ENCODE data around the gene VIPAS39.

Gene VIPAS39

GRCh38 chr14:77478029-77478428 lies 20.6 kb upstream of the VIPAS39 start:
- no peaks in the 10 kb centered on the region for H3K9me2 ChIP-seq (replicated peaks; ENCODE audit: insufficient read depth, low read length)
- H3K36me3 ChIP-seq (replicated peaks; ENCODE audit: insufficient read depth, low read length) = no peaks in the 10 kb centered on the region
- H3K9me3 ChIP-seq (replicated peaks; ENCODE audit: insufficient read depth, low read length) = no peaks in the 10 kb centered on the region
- no peak overlapping the region for H3K4me3 ChIP-seq (ENCODE audit: low read length)
- H3K27me3 ChIP-seq (replicated peaks; ENCODE audit: insufficient read depth, low read length) = no peaks in the 10 kb centered on the region
- no peaks in the 10 kb centered on the region for H3K4me1 ChIP-seq (ENCODE audit: low read length)
- no peaks in the 10 kb centered on the region for H3K79me2 ChIP-seq (ENCODE audit: low read length)
- H3K9ac ChIP-seq (ENCODE audit: low read length) = no peak overlapping the region
- H3K4me2 ChIP-seq (ENCODE audit: low read depth, low read length) = no peak overlapping the region
- no peak overlapping the region for H2AFZ ChIP-seq (ENCODE audit: low read length)
- H3K27ac ChIP-seq (ENCODE audit: low read length) = no peak overlapping the region
- TF ChIP-seq EZH2 (optimal IDR thresholded peaks at IDR 0.05; ENCODE audit: low read depth, low read length) (no peak), CTCF (IDR thresholded peaks at IDR 0.05; ENCODE audit: low read length) (no peak), EZH2phosphoT487 (IDR thresholded peaks at IDR 0.05; ENCODE audit: low read length) (no peak)
- no peaks in the 10 kb centered on the region for H4K20me1 ChIP-seq (ENCODE audit: insufficient read depth, low read length)
- no peaks in the 10 kb centered on the region for H3F3A ChIP-seq (ENCODE audit: insufficient read depth, low read length)
- DNase-seq = no peak

GRCh38 chr14:77475432-77476115 lies 18.2 kb upstream of the VIPAS39 start:
- Histone ChIP-seq H3K79me2 (ENCODE audit: low read length) (no peaks in the 10 kb centered on the region), H3K4me3 (ENCODE audit: low read length) (no peak overlapping the region), H3K36me3 (replicated peaks; ENCODE audit: insufficient read depth, low read length) (no peaks in the 10 kb centered on the region), H3K9me3 (replicated peaks; ENCODE audit: insufficient read depth, low read length) (no peaks in the 10 kb centered on the region), H3K27me3 (replicated peaks; ENCODE audit: insufficient read depth, low read length) (no peaks in the 10 kb centered on the region), H3K4me2 (ENCODE audit: low read depth, low read length) (no peak overlapping the region), H3K9ac (ENCODE audit: low read length) (no peak overlapping the region), H3K4me1 (ENCODE audit: low read length) (no peaks in the 10 kb centered on the region), H3K27ac (ENCODE audit: low read length) (no peak overlapping the region), H2AFZ (ENCODE audit: low read length) (no peak overlapping the region), H3F3A (ENCODE audit: insufficient read depth, low read length) (no peaks in the 10 kb centered on the region), H3K9me2 (replicated peaks; ENCODE audit: insufficient read depth, low read length) (no peaks in the 10 kb centered on the region), H4K20me1 (ENCODE audit: insufficient read depth, low read length) (no peaks in the 10 kb centered on the region)
- TF ChIP-seq EZH2phosphoT487 (IDR thresholded peaks at IDR 0.05; ENCODE audit: low read length) (no peak), EZH2 (optimal IDR thresholded peaks at IDR 0.05; ENCODE audit: low read depth, low read length) (no peak), CTCF (IDR thresholded peaks at IDR 0.05; ENCODE audit: low read length) (no peak)
- no peak for DNase-seq

- no peaks in the 10 kb centered on the region for H3K9me3 ChIP-seq (replicated peaks; ENCODE audit: insufficient read depth, low read length)
- no peak overlapping the region for H2AFZ ChIP-seq (ENCODE audit: low read length)
- H3F3A ChIP-seq (ENCODE audit: insufficient read depth, low read length) = no peaks in the 10 kb centered on the region
- no peak for DNase-seq
- H3K9ac ChIP-seq (ENCODE audit: low read length) = no peak overlapping the region
- no peak overlapping the region for H3K4me3 ChIP-seq (ENCODE audit: low read length)
- no peak overlapping the region for H3K4me2 ChIP-seq (ENCODE audit: low read depth, low read length)
- no peaks in the 10 kb centered on the region for H3K9me2 ChIP-seq (replicated peaks; ENCODE audit: insufficient read depth, low read length)
- H3K79me2 ChIP-seq (ENCODE audit: low read length) = no peaks in the 10 kb centered on the region
- no peaks in the 10 kb centered on the region for H4K20me1 ChIP-seq (ENCODE audit: insufficient read depth, low read length)
- H3K27ac ChIP-seq (ENCODE audit: low read length) = no peak overlapping the region
- TF ChIP-seq EZH2 (optimal IDR thresholded peaks at IDR 0.05; ENCODE audit: low read depth, low read length) (no peak), CTCF (IDR thresholded peaks at IDR 0.05; ENCODE audit: low read length) (no peak), EZH2phosphoT487 (IDR thresholded peaks at IDR 0.05; ENCODE audit: low read length) (no peak)
- no peaks in the 10 kb centered on the region for H3K27me3 ChIP-seq (replicated peaks; ENCODE audit: insufficient read depth, low read length)
- no peaks in the 10 kb centered on the region for H3K36me3 ChIP-seq (replicated peaks; ENCODE audit: insufficient read depth, low read length)
- H3K4me1 ChIP-seq (ENCODE audit: low read length) = no peaks in the 10 kb centered on the region
Measured at GRCh38 chr14:77474479-77475177, 17.2 kb upstream of the VIPAS39 start.

All from MM.1S (cell line).